Measurements from ENCODE around the gene STOML1.

Gene STOML1

DNA sequence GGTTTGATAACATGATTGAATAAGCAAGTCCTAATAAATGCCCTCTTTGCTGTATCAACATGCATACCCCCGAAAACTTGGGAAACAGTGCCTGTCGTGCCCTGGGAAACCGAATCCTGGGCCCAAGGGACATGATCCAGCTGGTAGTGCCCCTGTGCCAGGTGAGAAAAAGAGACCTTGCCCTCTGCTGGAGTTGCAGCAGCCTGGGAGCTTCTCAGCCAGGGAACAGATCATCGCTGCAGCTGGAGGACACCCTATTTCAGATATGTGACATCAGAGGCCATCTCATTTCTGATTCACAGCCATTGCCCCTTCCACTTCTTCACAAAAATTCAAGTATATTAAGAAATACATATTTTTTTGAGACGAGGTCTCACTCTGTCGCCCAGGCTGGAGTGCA lies 32.3 kb downstream of the STOML1 start:
- DNase-seq = no peak

GRCh38 chr15:73959012-73959581 lies 33.0 kb downstream of the STOML1 start:
- peak in 1 of 2 experiments; percentile 5 for DNase-seq

DNA sequence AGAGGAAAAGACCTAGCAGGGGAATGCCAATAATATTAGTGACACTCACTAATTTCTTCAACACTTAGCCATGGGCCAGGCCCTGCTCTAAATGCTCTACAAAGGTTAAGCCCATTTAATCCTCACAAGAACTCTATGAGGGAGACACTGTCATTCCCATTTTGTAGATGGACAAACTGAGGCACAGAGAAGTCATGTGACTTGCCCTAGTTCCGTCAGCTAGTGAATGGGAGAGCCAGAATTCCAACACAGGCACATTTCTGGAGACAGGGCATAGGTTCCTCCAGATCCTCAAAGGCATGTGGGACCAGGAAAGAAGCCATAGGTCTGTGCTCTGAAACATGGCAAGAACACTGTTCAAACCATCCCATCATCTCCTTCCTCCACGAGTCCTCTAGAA lies 34.3 kb downstream of the STOML1 start:
- DNase-seq = no peak

DNA sequence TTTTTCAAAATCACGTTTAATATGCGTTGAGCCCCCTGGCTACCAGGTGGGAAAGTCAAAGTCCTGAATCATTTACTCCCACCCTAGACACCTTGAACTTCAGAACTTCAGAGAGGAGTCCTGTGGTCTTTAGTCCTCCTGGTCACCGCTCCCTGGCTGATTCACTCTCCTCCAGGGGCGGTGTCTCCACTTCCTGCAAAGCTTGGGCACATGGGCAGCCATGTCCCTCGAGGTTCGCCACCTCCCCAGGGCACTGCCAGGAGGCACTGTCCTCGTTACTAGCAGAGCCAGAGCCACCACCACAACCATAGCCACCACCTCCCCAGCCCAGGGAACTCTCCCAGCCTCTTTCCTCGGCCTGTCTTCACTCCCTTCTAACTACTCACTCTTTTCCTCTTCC lies 34.8 kb downstream of the STOML1 start:
- no peak for DNase-seq

DNA sequence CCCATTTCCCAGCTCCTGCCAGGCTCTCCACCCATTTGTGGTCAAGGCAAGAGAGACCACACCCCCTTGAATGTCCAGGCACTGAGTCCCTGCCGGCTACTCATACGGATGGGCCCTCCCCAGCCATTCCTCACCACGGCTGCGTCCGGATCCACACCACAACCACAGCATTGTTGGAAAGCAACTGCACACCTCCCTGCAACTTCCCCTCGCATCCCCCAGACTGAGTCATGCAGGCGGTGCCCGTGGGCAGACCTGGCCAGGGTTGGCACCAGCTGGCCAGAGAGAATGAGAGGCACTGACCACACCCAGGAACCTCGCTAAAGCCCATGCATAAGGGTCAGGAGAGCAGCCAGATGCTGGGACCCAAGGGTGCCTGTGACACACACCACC lies 35.4 kb downstream of the STOML1 start:
- no peak for DNase-seq

DNA sequence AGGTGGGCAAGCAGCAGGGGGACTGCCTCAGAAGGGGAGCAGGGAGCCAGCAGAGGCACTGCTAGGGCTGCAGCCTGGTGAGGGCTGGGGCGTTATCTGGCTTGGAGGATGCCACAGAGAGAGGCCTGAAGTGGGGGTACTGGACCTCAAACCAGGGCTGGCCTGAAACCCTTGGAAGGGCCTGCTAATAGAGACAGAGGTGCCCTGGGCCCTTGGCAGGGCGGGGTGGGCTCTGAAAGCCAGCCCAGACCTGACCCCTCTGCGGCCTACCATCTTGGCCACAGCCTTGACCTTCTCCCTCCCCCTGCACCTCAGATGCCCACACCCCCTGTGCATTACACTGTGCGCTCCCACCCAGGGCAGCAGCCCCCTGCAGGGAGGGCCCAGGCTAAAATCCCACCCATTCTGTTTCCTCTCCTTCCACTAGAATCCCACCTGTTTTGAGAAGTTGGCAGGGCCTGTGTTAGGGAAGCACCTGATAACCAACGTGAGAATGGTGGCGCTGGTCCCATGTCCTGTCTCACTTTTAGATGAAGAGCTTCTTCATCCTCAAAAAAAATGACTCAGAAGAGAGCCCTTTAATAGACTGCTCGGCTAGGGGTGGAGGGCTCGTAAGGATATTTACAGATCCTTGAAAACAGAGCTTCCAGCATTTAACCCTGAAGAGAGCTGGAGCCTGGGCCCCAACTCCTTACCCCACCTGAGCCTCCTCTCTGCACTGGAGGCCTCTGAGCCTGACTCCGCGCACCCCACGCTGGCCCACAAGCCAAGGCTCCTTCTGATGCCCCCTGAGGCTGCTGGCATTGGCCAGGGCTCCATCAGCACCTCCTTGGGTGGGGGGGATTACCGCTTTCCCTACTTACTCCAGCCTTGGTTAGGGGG lies 36.0 kb downstream of the STOML1 start:
- no peak for DNase-seq

- DNase-seq = no peak
Measured at GRCh38 chr15:73955326-73955725, 36.8 kb downstream of the STOML1 start.

GRCh38 chr15:73954188-73955145 lies 37.6 kb downstream of the STOML1 start:
- no peak for DNase-seq

GRCh38 chr15:73952913-73953750 lies 39.0 kb downstream of the STOML1 start:
- DNase-seq = no peak

GRCh38 chr15:73952171-73952912 lies 39.8 kb downstream of the STOML1 start:
- no peak for DNase-seq

GRCh38 chr15:73951601-73952000 lies 40.5 kb downstream of the STOML1 start:
- no peak for DNase-seq

- peak; percentile 60 to 89 for DNase-seq
Measured at GRCh38 chr15:73950831-73951561, 41.1 kb downstream of the STOML1 start.

GRCh38 chr15:73950479-73950830 lies 41.6 kb downstream of the STOML1 start:
- DNase-seq = no peak

DNA sequence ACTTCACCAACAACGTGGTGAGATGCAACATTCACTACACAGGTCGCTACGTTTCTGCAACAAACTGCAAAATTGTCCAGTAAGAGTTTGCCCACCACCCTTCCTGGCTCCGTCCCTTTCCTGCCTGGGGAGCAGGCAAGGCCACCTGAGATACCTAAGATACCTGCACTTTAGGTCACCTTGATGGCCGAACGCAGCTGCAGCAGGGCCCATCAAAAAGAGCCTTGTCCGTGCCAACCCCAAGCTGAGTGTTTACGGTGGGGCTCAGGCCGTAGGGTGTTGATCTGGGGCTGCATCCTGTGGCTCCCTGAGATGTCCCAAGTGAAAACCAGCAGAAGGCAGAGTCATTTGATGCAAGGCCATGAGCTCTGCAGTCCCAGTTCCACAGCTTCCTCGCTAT lies 42.6 kb downstream of the STOML1 start:
- no peak for DNase-seq

DNA sequence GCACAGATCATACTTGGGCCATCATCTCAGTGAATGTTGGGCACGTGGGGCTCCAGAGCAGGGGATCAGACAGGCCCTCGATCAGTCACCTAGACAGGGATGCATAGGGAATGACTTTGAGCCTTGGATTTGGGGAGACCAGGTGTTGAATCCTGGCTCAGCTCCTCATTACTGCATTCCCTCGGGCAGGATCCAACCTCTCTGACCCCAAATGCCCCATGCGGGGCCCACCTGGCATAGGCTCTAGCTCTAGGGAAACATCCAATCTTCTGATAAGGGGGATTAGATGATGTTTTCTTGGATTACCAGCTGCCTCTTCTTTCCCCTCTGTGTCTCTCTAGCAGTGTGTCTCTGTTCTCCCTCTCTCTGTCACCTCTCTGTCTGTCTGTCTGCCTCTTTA lies 43.1 kb downstream of the STOML1 start:
- DNase-seq = no peak

DNA sequence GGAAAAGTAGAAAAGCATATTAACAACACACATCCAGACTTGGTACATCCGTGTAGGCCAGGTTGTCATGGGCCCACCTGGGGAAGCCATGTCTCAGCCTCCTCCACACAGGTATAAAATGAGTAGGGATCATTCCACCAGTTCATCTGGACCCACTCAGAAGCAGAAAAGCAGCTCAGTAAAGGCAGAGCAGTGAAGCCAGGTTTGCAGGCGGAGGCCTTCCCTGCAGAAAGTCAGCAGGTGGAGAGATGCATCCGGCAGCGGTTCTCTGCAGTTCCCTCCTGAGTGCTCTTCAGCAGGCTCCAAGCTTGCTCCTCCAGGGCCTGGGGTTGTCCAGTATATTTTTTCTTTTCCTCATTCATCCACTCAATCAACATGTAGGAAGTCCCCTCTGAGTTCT lies 43.7 kb downstream of the STOML1 start:
- no peak for DNase-seq

DNA sequence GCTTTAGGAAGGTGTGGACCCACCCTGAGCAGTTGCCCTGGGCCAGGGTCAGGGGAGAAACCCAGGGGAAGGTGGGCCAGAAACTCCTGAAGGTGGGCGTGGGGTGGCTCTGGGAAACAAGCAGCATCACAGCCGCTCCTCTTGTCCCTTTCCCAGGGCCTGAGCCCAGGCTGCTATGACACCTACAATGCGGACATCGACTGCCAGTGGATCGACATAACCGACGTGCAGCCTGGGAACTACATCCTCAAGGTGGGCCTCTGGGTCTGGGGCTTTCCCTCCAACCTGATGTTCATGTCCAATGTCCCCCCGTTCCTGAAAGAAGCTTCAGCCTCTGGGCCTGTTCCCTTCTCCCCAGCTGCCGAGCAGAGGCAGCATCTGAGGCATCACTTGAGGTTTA lies 44.4 kb downstream of the STOML1 start:
- no peak for DNase-seq

- DNase-seq = no peak
Measured at GRCh38 chr15:73946795-73947370, 45.2 kb downstream of the STOML1 start.

DNA sequence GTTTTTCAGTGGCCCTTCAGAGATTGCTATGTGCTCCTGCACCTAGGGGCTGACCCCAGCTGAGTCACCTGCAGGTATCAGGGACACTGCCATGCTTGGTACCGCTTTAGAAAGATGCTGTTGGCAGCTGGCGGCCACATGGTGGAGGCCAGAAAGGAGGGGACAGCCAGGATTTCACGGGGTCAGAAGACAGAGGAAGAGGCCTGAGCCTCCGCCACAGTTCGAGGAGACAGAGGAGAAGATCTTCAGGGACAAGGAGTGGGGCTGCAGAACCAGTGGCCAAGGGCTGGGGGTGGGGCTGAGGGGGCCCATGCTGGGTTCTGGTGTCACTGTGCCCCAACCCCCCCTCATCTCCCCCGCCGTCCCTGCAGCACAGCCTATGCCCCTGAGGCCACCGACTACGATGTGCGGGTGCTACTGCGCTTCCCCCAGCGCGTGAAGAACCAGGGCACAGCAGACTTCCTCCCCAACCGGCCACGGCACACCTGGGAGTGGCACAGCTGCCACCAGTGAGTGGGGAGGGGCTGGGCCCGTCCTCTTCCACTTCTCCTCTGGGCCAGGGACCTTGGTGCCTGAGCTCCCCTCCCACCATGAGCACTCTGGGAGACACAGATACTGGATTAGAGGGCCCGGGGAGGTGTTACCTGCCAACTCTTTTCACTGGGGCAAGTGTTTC lies 45.9 kb downstream of the STOML1 start:
- DNase-seq = no peak

- DNase-seq = no peak
Measured at GRCh38 chr15:73945130-73945508, 47.0 kb downstream of the STOML1 start.
